ENCODE results near the gene TBC1D16. TPM values are rescaled to one million over a fixed set of nuclear protein-coding genes. Genes with fewer than 3 reads are reported as not detected.
A peak's percentile ranks its signal among the peaks of the same experiment; 100 is the strongest.

The TBC1D16 gene
- total RNA-seq, 1 donor from 2014 or later, result 44.9 TPM

- DNase-seq, result no peak
These were observed 11.3 kb downstream of the TBC1D16 start for GRCh38 chr17:80024206-80024972.

GRCh38 chr17:80023481-80024205, 12.0 kb downstream of the TBC1D16 start:
- no peak for DNase-seq

GRCh38 chr17:80021600-80021999, 14.1 kb downstream of the TBC1D16 start:
- DNase-seq, result no peak

GRCh38 chr17:80018917-80019651, 16.6 kb downstream of the TBC1D16 start:
- no peak for DNase-seq

GRCh38 chr17:80017226-80018010, 18.3 kb downstream of the TBC1D16 start:
- no peak for DNase-seq

- DNase-seq, result no peak
These were observed 22.6 kb downstream of the TBC1D16 start for GRCh38 chr17:80012765-80013741.

GRCh38 chr17:80011989-80012555, 23.6 kb downstream of the TBC1D16 start:
- no peak for DNase-seq

GRCh38 chr17:80010283-80010858, 25.3 kb downstream of the TBC1D16 start:
- DNase-seq, result no peak

- no peak for DNase-seq
These were observed 26.0 kb downstream of the TBC1D16 start for GRCh38 chr17:80009391-80010282.

- DNase-seq, result no peak
These were observed 26.8 kb downstream of the TBC1D16 start for GRCh38 chr17:80008848-80009247.

GRCh38 chr17:80008383-80008840, 27.3 kb downstream of the TBC1D16 start:
- peak; percentile 78 for DNase-seq

GRCh38 chr17:80007939-80008338, 27.7 kb downstream of the TBC1D16 start:
- no peak for DNase-seq

- DNase-seq, result no peak
These were observed 28.6 kb downstream of the TBC1D16 start for GRCh38 chr17:80006811-80007752.

GRCh38 chr17:80006339-80006720, 29.3 kb downstream of the TBC1D16 start:
- no peak for DNase-seq

- DNase-seq, result peak; percentile 70
These were observed 30.0 kb downstream of the TBC1D16 start for GRCh38 chr17:80005360-80006338.

- DNase-seq, result no peak
These were observed 31.7 kb downstream of the TBC1D16 start for GRCh38 chr17:80003969-80004368.
